Measurements from ENCODE around the gene SPECC1L. TPM values are rescaled to one million over a fixed set of nuclear protein-coding genes. Genes with fewer than 3 reads are reported as not detected.
"Not testable (repeated sequence)": the region's sequence is repeated elsewhere in the genome, so short reads cannot be mapped to it uniquely, and the experiment has no call there.

SPECC1L gene
- total RNA-seq, 1 donor from 2014 or later: 29.9 TPM

GRCh38 chr22:24284747-24285203 lies 14.1 kb downstream of the SPECC1L start:
- Histone ChIP-seq H3K36me3 (ENCODE audit: control insufficient read depth, insufficient read depth, low read length) (no peaks in the 10 kb centered on the region), H3K4me3 (ENCODE audit: low read depth, low read length) (no peak overlapping the region), H3K27me3 (ENCODE audit: control insufficient read depth, insufficient read depth, low read length) (no peaks in the 10 kb centered on the region)
- TF ChIP-seq, protein P1, sequence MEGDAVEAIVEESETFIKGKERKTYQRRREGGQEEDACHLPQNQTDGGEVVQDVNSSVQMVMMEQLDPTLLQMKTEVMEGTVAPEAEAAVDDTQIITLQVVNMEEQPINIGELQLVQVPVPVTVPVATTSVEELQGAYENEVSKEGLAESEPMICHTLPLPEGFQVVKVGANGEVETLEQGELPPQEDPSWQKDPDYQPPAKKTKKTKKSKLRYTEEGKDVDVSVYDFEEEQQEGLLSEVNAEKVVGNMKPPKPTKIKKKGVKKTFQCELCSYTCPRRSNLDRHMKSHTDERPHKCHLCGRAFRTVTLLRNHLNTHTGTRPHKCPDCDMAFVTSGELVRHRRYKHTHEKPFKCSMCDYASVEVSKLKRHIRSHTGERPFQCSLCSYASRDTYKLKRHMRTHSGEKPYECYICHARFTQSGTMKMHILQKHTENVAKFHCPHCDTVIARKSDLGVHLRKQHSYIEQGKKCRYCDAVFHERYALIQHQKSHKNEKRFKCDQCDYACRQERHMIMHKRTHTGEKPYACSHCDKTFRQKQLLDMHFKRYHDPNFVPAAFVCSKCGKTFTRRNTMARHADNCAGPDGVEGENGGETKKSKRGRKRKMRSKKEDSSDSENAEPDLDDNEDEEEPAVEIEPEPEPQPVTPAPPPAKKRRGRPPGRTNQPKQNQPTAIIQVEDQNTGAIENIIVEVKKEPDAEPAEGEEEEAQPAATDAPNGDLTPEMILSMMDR (IDR thresholded peaks at IDR 0.05; ENCODE audit: insufficient read depth, low read length, poor library complexity, severe bottlenecking): no peak
- no peak for DNase-seq (ENCODE audit: low read depth)

DNA sequence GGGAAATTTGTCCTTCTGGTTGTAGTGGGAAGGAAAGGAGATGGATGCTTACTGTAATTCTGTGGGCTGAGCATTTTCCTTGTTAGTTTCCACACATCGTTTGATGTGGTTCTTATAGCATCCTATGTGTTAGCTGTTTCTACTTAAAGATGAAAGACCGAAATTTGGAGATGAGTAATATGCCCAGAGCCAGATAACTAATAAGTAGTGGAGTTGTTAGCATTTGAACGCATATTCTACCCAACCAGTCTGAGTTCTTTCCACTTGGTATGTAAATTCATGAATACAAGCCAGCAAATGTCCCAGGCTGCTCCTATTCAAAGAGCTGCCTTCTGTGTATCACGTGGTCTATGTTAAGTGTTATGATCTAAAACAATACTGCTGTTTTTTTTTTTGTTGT lies 14.6 kb downstream of the SPECC1L start:
- Histone ChIP-seq H3K4me3 (ENCODE audit: low read depth, low read length) (no peak overlapping the region), H3K36me3 (ENCODE audit: control insufficient read depth, insufficient read depth, low read length) (no peaks in the 10 kb centered on the region), H3K27me3 (ENCODE audit: control insufficient read depth, insufficient read depth, low read length) (no peaks in the 10 kb centered on the region)
- DNase-seq (ENCODE audit: low read depth): no peak
- TF ChIP-seq, protein P1 (IDR thresholded peaks at IDR 0.05; ENCODE audit: insufficient read depth, low read length, poor library complexity, severe bottlenecking): no peak

- not testable (repeated sequence) for H3K27me3 ChIP-seq (ENCODE audit: control insufficient read depth, insufficient read depth, low read length); H3K36me3 ChIP-seq (ENCODE audit: control insufficient read depth, insufficient read depth, low read length); H3K4me3 ChIP-seq (ENCODE audit: low read depth, low read length); DNase-seq (ENCODE audit: low read depth)
These were observed 16.6 kb downstream of the SPECC1L start for GRCh38 chr22:24287212-24287611.

GRCh38 chr22:24287801-24288200 lies 17.2 kb downstream of the SPECC1L start:
- not testable (repeated sequence) for H3K27me3 ChIP-seq (ENCODE audit: control insufficient read depth, insufficient read depth, low read length); H3K4me3 ChIP-seq (ENCODE audit: low read depth, low read length); DNase-seq (ENCODE audit: low read depth); H3K36me3 ChIP-seq (ENCODE audit: control insufficient read depth, insufficient read depth, low read length)

DNA sequence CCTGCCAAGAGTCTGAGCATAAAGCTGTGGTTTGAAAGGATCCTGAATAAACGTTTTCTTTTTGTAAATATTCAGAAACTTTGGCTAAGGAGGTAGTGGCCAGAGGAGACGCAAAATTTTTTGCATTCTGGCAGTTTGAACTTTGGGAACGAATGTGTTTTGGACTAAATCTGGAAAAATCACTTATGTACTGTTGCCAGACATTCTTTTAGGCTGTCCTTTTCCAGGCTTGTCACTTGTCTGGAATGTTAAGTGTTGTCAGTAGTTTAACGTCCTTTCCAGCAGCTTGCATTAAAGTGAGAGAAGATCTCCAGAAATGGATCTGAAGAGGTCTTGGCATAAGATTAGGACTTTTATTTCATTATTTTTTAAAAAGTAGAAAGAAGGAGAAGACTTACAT lies 18.5 kb downstream of the SPECC1L start:
- no peaks in the 10 kb centered on the region for H3K36me3 ChIP-seq (ENCODE audit: control insufficient read depth, insufficient read depth, low read length)
- H3K4me3 ChIP-seq (ENCODE audit: low read depth, low read length): no peak overlapping the region
- TF ChIP-seq, protein P1 (IDR thresholded peaks at IDR 0.05; ENCODE audit: insufficient read depth, low read length, poor library complexity, severe bottlenecking): no peak
- no peak for DNase-seq (ENCODE audit: low read depth)
- H3K27me3 ChIP-seq (ENCODE audit: control insufficient read depth, insufficient read depth, low read length): no peaks in the 10 kb centered on the region

DNA sequence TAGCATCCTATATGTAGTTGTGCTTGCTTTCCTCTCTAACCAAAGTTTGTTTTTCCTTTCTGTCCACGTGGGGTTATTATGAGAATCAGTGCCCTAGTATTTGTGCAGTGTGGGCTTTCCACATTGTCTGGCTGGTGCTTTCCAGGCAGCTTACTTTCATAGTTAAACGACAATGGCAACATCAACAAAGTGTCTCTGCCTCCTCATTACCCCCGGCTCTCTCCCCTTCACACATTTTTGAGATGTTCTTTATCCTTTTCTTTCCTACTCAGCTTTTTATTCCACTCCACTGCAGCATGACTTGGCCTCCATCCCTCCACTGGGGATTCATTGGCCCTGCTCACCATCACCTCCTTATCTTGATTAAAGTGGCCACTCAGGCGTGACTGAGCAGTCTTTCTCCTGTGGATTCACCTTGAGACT lies 19.1 kb downstream of the SPECC1L start:
- TF ChIP-seq, protein P1 (IDR thresholded peaks at IDR 0.05; ENCODE audit: insufficient read depth, low read length, poor library complexity, severe bottlenecking): no peak
- no peak for DNase-seq (ENCODE audit: low read depth)
- H3K4me3 ChIP-seq (ENCODE audit: low read depth, low read length): no peak overlapping the region
- no peaks in the 10 kb centered on the region for H3K36me3 ChIP-seq (ENCODE audit: control insufficient read depth, insufficient read depth, low read length)
- no peaks in the 10 kb centered on the region for H3K27me3 ChIP-seq (ENCODE audit: control insufficient read depth, insufficient read depth, low read length)

GRCh38 chr22:24290459-24290858 lies 19.8 kb downstream of the SPECC1L start:
- Histone ChIP-seq H3K27me3 (ENCODE audit: control insufficient read depth, insufficient read depth, low read length) (no peaks in the 10 kb centered on the region), H3K36me3 (ENCODE audit: control insufficient read depth, insufficient read depth, low read length) (no peaks in the 10 kb centered on the region), H3K4me3 (ENCODE audit: low read depth, low read length) (no peak overlapping the region)
- DNase-seq (ENCODE audit: low read depth): no peak
- TF ChIP-seq, protein P1 (IDR thresholded peaks at IDR 0.05; ENCODE audit: insufficient read depth, low read length, poor library complexity, severe bottlenecking): no peak
